SW480 (cell line): ENCODE results near the gene TSPEAR.
"Not testable (repeated sequence)": the region's sequence is repeated elsewhere in the genome, so short reads cannot be mapped to it uniquely, and the experiment has no call there.

Experiments used
- DNase-seq: peaks from one replicate; pipeline ENCODE4 v3.0.0-alpha.2; 2016; ENCODE audit warnings: low spot score

Gene TSPEAR

GRCh38 chr21:44650973-44651675 lies 60.2 kb downstream of the TSPEAR start:
- no peak for DNase-seq

DNA sequence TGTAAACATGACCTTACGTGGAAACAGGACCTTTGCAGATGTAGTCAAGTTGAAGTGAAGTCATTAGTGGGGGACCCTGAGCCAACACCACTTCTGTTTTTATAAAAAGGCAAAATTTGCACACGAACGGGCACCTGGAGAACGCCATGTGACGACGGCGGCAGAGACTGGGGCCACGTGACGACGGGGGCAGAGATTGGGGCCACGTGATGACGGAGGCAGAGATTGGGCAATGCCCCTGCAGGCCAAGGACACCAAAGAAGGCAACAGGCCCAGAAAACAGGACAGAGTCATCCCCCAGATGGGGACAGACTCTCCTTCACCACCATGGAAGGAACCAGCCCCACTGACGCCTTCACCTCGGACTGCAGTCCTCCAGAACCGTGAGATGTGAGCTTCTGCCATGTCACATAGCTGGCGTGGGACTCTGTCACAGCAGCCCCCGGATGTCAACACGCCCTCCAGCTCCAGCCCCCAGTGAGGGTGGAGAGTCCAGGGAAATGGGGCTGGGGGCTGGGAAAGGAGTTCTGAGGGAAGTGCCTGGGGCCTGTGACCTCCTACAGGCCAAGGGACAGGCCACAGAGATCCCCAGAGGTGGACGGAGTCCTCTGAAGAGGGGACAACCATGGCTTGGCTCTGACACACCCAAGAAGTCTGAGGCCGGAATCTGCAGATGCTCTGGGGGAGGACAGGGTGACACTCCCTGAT lies 61.0 kb downstream of the TSPEAR start:
- DNase-seq = no peak

GRCh38 chr21:44649521-44650100 lies 61.8 kb downstream of the TSPEAR start:
- DNase-seq = no peak

DNA sequence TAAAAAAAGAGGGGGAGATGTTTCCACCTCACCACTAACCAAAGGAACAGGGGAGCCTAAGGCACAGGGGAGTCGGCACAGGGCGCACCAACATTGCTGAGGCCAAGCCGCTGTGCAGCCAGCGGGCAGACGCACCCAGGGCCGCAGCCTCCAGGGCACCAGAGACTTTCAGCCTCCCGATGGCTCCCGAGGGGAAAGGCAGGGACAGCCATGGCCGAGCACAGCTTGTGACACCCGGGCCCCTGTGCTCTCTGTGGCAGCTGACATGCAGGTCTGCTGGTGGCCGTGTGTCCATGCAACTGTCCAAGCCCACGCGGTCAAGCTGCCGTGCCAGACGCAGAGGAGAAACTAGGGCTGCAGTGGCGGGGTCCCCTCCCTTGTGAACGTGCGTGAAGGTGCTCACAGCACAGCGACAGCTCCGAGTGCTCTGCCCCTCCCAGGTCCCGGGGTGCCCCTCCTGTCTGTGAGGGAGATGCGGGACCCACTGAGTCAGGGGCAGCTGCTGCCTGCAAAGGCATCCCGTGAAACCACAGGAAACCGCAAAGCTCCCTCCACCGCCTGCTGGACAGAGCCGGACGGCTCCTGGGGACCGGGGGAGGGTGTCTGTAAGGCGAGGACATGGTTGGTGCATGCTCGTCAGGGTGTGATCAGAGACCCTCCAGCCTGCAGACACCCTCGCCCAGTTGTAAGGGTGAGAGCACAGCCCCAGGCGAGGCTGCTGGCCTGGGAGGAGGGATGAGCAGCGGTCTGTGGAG lies 62.6 kb downstream of the TSPEAR start:
- no peak for DNase-seq

DNA sequence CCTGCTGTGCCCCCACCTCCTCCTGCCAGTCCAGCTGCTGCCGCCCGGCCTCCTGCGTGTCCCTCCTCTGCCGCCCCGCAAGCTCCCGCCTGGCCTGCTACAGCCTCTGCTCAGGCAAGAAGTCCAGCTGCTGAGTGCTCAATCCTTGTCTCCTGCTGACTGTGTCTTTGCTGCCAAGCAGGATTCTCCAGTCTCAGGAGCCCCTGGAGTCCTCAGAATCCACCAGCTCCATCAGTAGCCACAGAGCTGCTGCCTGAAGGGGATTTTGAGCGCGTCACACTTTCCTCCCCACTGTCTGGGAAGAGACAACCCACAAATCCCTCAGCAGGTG lies 64.2 kb downstream of the TSPEAR start:
- no peak for DNase-seq

DNA sequence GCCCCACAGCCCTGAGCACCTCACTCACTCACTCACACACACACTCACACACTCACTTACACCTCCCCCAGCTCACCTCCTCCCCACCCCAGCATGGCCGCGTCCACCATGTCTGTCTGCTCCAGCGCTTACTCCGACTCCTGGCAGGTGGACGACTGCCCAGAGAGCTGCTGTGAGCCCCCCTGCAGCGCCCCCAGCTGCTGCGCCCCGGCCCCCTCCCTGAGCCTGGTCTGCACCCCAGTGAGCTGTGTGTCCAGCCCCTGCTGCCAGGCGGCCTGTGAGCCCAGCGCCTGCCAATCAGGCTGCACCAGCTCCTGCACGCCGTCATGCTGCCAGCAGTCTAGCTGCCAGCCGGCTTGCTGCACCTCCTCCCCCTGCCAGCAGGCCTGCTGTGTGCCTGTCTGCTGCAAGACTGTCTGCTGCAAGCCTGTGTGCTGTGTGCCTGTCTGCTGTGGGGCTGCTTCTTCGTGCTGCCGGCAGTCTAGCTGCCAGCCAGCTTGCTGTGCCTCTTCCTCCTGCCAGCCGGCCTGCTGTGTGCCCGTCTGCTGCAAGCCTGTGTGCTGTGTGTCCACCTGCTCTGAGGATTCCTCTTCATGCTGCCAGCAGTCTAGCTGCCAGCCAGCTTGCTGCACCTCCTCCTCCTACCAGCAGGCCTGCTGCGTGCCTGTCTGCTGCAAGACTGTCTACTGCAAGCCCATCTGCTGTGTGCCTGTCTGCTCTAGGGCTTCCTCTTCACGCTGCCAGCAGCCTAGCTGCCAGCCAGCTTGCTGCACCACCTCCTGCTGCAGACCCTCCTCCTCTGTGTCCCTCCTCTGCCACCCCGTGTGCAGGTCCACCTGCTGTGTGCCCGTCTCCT lies 64.8 kb downstream of the TSPEAR start, which contains the start of gene KRTAP10-11:
Gene KRTAP10-11 (plus strand): TSS at position 49 of the 856 bp plus-strand sequence. CDS start 45 bp downstream, at position 94.
- not testable (repeated sequence) for DNase-seq

GRCh38 chr21:44644878-44645277 lies 66.5 kb downstream of the TSPEAR start:
- DNase-seq = no peak

DNA sequence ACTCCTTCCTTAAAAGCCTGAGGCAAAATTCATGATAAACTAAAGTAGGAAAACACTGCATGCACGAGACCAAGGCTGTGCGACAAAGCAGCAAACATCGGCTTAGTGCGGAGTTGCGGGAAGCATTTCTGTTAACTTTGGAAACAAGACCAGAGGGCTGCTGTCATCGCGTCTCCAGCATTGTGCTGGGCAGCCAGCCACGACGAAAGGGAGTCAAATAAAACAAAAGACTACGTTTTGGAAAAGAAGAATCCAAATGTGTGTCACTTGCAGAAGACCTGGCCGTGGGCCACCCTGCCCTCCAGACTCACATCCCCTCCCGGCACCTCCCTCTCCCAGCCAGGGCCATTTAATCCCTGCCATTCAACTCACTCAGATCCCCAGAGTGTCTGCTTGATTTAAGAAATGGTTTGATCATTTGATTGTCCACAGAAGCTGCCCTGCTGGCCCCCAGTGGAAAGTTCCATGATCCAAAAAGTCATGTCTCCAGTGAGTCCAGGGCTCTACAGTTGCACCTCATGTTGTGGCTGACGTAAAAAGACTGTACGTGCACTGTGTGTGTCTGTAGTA lies 67.5 kb downstream of the TSPEAR start:
- no peak for DNase-seq

- no peak for DNase-seq
These were observed 70.6 kb downstream of the TSPEAR start for GRCh38 chr21:44640761-44641160.

- DNase-seq = no peak
These were observed 72.1 kb downstream of the TSPEAR start for GRCh38 chr21:44639331-44639655.

- not testable (repeated sequence) for DNase-seq
These were observed 72.7 kb downstream of the TSPEAR start for GRCh38 chr21:44638506-44639330.

GRCh38 chr21:44637851-44638348 lies 73.5 kb downstream of the TSPEAR start:
- not testable (repeated sequence) for DNase-seq

DNA sequence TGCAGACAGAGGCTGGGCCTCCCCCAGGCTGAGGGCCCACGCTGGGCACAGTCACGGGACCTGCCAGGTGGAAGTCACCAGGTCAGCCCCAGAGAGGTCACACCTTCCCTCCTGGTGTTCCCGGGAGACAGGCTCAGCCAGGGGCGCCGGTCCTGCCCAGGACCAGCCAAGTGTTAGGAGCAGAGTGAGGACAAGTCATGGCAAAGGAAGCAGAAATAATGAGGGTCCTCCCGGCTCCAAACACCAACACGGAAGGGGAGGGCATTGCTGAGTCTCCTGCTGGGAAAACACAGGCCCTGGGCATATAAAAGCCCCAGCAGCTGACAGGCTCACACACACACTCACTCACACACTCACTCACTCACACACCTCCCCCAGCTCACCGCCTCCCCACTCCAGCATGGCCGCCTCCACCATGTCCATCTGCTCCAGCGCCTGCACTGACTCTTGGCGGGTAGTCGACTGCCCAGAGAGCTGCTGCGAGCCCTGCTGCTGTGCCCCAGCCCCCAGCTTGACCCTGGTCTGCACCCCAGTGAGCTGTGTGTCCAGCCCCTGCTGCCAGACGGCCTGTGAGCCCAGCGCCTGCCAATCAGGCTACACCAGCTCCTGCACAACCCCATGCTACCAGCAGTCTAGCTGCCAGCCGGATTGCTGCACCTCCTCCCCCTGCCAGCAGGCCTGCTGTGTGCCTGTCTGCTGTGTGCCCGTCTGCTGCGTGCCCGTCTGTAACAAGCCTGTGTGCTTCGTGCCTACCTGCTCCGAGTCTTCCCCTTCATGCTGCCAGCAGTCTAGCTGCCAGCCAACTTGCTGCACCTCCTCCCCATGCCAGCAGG lies 74.1 kb downstream of the TSPEAR start, which contains the start of gene KRTAP10-10:
Gene KRTAP10-10 (plus strand): TSS at position 339 of the 833 bp plus-strand sequence. CDS start 62 bp downstream, at position 401.
- DNase-seq = no peak

- no peak for DNase-seq
These were observed 75.0 kb downstream of the TSPEAR start for GRCh38 chr21:44636209-44637017.

- DNase-seq = peak; percentile 16
These were observed 79.3 kb downstream of the TSPEAR start for GRCh38 chr21:44632067-44632466.

DNA sequence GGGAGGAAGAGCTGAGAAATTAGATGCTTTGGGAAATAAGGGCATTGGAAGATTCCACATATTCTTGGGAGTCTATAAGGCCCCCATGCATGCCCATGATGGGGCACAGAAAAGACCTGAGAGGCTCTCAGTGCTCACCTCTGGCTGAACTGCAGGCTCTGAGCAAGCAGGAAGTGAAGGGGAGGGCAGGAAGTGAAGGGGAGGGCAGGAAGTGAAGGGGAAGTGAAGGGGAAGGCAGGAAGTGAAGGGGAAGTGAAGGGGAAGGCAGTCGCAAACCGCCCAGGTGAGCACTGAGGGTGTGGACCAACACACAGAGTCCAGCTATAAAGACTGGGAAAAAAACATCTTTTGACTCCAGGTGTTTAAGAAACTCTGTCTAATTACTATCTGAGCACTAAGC lies 80.9 kb downstream of the TSPEAR start:
- no peak for DNase-seq

DNA sequence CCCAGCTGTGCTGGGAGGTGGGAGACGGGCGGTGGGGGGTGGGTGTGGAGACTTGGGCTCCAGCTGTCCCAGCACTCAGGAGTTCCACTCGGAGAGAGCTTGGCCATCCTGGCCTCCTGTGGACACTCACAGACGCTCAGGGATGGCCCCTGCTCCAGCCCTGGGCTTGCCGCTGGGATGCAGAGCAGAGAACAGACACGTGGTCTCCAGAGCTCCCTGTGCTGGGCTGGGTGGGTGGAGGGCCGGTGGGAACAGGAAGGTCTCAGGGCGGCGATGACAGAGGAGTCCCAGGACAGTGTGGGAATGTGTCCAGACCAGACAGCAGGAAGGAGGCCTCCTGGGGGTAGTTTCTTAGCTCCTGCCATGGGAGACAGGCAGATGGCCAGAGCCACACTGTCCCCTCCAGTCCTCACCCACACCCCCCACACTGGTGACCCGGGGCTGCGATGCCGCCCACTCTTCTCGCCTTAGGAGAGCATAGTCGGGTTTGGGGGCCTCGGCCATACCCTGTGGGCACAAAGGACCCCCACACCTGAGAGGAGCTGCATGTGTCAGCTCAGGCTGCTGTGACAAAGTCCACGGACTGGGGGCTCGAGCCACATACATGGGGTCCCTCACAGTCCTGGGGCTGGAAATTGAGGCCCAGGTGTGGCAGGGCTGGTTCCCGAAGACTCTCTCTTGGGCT lies 82.5 kb downstream of the TSPEAR start:
- no peak for DNase-seq

GRCh38 chr21:44627831-44628233 lies 83.5 kb downstream of the TSPEAR start:
- not testable (repeated sequence) for DNase-seq
